ENCODE results near the gene BCL3.

Gene BCL3

DNA sequence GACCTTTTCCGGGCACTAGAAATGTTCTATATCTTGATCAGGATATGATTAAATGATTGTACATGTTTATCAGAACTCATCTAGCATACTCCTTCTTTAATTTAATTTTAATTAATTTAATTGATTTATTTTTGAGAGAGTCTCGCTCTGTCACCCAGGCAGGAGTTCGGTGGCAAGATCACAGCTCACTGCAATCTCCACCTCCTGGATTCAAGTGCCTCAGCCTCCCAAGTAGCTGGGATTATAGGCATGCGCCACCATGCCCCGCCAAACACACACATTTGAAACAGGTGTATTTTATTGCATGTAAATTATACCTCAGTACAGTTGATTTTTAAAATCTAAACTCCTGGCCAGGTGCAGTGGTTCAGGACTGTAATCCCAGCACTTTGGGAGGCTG lies 17.4 kb upstream of the BCL3 start:
- no peak for DNase-seq (ENCODE audit: extremely low read depth, low read depth)
- TF ChIP-seq, protein P1, sequence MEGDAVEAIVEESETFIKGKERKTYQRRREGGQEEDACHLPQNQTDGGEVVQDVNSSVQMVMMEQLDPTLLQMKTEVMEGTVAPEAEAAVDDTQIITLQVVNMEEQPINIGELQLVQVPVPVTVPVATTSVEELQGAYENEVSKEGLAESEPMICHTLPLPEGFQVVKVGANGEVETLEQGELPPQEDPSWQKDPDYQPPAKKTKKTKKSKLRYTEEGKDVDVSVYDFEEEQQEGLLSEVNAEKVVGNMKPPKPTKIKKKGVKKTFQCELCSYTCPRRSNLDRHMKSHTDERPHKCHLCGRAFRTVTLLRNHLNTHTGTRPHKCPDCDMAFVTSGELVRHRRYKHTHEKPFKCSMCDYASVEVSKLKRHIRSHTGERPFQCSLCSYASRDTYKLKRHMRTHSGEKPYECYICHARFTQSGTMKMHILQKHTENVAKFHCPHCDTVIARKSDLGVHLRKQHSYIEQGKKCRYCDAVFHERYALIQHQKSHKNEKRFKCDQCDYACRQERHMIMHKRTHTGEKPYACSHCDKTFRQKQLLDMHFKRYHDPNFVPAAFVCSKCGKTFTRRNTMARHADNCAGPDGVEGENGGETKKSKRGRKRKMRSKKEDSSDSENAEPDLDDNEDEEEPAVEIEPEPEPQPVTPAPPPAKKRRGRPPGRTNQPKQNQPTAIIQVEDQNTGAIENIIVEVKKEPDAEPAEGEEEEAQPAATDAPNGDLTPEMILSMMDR (IDR thresholded peaks at IDR 0.05; ENCODE audit: low read depth, low read length), result no peak

DNA sequence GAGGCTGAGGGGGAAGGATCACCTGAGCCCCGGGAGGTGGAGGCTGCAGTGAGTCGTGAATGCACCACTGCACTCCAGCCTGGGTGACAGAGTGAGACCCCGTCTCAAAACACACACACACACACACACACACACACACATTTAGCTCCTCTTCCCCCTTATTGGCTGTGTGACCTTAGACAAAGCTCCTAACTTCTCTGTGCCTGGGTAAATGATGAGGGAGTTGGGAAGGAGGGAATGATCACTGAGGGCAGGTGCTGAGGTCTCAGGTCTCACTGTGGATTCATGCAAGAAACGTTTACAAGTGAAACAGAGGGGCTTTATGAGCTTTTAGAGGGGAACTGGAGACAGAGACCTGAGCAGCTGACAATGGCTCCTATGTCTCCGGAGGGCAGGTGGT lies 16.9 kb upstream of the BCL3 start:
- TF ChIP-seq, protein P1 (IDR thresholded peaks at IDR 0.05; ENCODE audit: low read depth, low read length), result no peak
- no peak for DNase-seq (ENCODE audit: extremely low read depth, low read depth)

DNA sequence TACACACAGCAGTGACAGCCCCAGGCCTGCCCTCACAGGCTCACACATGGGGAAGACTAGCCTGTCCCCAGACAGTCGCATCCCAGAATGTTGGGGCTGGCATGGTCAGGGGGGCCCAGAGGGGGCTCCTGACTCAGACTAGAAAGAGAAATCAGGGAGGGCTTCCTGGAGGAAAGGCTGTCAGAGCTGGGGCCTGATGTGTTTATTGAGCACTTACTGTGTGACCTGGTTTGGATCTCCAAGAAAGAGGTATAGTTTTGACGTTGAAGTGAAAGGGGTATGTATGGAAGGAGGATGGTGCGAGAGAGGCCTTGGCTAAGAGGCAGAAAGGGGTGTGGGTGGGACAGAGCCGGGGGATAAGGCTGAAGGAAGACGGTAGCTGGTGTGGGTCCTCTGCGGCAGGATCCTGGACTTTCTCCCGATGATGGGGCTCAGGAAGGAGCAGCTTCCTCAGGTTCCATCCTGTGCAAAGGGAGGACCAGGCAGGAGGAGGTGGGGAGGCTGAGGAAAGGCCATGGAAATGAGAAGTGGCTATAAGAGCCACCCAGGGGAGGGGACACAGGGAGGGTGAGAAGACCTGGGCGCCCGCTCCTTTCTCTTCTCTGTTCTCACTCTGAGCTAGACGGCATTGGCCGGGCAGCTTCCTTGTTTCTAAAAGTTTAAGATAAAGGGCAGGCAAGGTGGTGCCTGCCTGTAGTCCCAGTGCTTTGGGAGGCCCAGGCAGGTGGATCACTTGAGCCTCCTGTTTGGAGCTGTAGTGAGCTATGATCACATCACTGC lies 16.1 kb upstream of the BCL3 start:
- TF ChIP-seq, protein P1 (IDR thresholded peaks at IDR 0.05; ENCODE audit: low read depth, low read length), result no peak
- no peak for DNase-seq (ENCODE audit: extremely low read depth, low read depth)

DNA sequence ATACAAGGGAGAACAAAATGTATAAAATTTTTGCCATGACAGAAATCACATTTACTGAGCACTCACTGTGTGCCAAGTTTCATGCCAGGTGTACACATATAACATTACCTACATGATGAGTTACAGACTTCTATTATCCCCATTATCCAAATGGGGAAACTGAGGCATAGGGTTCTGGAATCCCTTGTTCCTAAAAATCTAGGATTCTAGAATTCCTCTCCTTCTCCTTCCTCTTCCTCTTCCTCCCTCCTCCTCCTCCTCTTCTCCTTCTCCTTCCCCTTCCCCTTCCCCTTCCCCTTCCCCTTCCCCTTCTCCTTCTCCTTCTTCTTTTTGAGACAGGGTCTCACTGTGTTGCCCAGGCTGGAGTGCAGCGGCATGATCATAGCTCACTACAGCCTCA lies 14.2 kb upstream of the BCL3 start:
- TF ChIP-seq, protein P1 (IDR thresholded peaks at IDR 0.05; ENCODE audit: low read depth, low read length), result no peak

DNA sequence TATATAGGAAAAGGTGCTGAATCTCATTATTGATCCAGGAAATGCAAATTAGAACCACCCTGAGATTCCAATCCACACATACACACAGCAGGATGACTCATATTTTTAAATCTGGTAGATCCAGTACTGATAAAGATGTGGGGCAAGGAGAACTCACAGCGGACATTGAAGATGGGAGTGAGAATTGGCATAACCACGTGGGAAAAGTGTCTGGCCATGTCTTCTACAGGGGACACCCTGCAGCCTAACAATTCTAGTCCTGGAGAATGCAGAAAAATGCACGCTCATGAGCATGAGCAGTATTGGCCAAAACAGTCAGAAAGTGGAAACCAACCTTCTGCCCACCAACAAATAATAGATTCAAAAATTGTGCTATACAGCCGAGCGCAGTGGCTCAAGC lies 13.5 kb upstream of the BCL3 start:
- no peak for DNase-seq (ENCODE audit: extremely low read depth, low read depth)

More for the DNA sequence above, 14.2 kb upstream of the BCL3 start:
- no peak for DNase-seq (ENCODE audit: extremely low read depth, low read depth)

DNA sequence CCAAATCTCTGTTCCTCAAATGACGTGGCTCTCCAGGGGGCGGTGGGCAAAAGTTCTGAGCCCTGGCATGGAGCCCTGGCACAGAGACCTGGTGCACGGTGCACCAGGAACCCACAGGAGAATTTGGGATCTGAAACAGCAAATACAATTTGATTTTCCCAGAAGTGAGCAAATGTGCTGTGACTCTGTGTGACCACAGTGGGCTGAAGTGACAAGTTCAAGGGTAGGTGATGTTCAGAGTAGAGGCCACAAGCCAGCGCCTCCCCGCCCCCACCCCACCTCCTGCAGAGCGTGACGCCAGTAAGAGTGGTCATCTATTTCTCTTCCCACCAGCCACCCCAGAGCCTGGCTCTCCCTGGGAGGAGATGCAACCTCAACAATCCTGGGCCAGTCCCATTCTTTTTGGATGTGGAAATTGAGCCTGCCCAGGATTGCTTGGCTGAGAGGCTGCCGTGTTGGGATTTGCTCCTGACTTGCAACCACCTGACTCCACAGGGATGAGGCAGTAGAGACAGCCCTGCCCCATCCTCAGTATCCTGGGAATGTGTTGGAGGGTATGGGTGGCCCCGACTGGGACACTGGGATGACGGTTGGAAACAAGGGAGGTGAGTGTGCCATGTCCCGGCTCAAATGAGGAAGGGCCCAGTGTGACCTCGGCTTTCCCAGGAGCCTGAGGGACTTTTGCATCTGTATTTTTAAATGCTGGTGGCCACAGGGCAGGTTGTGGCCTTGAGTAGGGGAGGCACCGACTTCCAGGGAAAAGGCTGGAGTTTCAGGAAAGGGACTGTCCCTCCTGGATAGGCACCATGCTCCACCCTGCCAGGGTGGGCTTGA lies 11.1 kb upstream of the BCL3 start:
- TF ChIP-seq, protein P1 (IDR thresholded peaks at IDR 0.05; ENCODE audit: low read depth, low read length), result no peak
- DNase-seq (ENCODE audit: extremely low read depth, low read depth), result no peak

More for the DNA sequence above, 13.5 kb upstream of the BCL3 start:
- TF ChIP-seq, protein P1 (IDR thresholded peaks at IDR 0.05; ENCODE audit: low read depth, low read length), result no peak

DNA sequence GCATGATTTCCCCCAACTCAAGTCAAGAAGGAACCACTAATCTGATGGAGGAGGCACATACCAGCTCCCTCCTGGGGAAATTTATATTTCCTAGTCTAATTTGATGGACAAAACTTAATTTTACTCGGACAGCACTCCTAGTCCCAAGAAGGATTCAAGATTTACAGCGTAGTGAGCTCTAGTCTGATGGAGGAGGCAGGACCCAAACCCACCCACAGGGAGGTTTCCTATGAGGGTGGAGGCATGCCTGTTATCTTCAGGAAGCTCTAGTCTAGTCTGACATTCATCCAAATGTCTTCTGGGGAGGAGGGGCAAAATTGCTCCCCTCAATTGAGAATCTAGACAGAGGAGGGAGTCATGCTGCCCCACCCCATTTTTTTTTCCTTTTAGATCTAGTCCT lies 10.4 kb upstream of the BCL3 start:
- DNase-seq (ENCODE audit: extremely low read depth, low read depth), result no peak
- TF ChIP-seq, protein P1 (IDR thresholded peaks at IDR 0.05; ENCODE audit: low read depth, low read length), result no peak
